ENCODE results near the gene PTGIS. TPM values are rescaled to one million over a fixed set of nuclear protein-coding genes. Genes with fewer than 3 reads are reported as not detected.
A peak's percentile ranks its signal among the peaks of the same experiment; 100 is the strongest.

Gene PTGIS
- total RNA-seq, 6 experiments from 2014 or later, result 9.0 to 30.5 (median 13.7) TPM

GRCh38 chr20:49483696-49484123 is 84.2 kb downstream of the PTGIS start:
- H3K4me3 ChIP-seq, result peak overlapping the region in 2 of 3 donors; percentile 35 to 52
- 0% methylated on average over 6 of the region's 44 CpGs for WGBS (ENCODE audit: insufficient coverage, low coverage, low lambda C conversion rate, missing lambda C conversion rate)
- DNase-seq (no peak), ATAC-seq (no peak)
- H3K9me3 ChIP-seq, result no peaks in the 10 kb centered on the region
- intact Hi-C loops (cut with DNase I), result no loop called here
- no peak overlapping the region for H3K27ac ChIP-seq
- H3K27me3 ChIP-seq, result no peaks in the 10 kb centered on the region
- no peaks in the 10 kb centered on the region for H3K36me3 ChIP-seq
- TF ChIP-seq POLR2A (IDR thresholded peaks at IDR 0.05) (no peak), CTCF (IDR thresholded peaks at IDR 0.05) (no peak)
- H3K4me1 ChIP-seq, result peaks cover 0 to 44% (median 13%) of the 10 kb centered on the region in 4 donors

GRCh38 chr20:49483018-49483695 is 84.8 kb downstream of the PTGIS start:
- intact Hi-C loops (cut with DNase I), result no loop called here
- no peak for ATAC-seq

GRCh38 chr20:49482621-49483017 is 85.3 kb downstream of the PTGIS start, which contains the start of gene KCNB1:
KCNB1 (minus strand) TSS chr20:49482668; CDS start chr20:49482480, 188 bp downstream.
- no peak for TF ChIP-seq CTCF (IDR thresholded peaks at IDR 0.05)
- TF ChIP-seq POLR2A (IDR thresholded peaks at IDR 0.05), result no peak
- intact Hi-C loops (cut with DNase I), result no loop called here
- Histone ChIP-seq H3K9me3 (no peaks in the 10 kb centered on the region), H3K27me3 (no peaks in the 10 kb centered on the region), H3K36me3 (no peaks in the 10 kb centered on the region), H3K4me1 (peaks cover 0 to 54% (median 17%) of the 10 kb centered on the region in 4 donors), H3K27ac (peak within 1 kb of the TSS in 1 of 3 donors; percentile 89), H3K4me3 (peak within 1 kb of the TSS in 2 of 3 donors; percentile 35 to 52)
- 6% methylated on average over 3 of the region's 34 CpGs for WGBS (ENCODE audit: insufficient coverage, low coverage, low lambda C conversion rate, missing lambda C conversion rate)
- peak; percentile 54 to 72 (median 62) for DNase-seq
- peak; percentile 14 to 44 (median 26) for ATAC-seq

More at GRCh38 chr20:49483018-49483695, 84.8 kb downstream of the PTGIS start:
- Histone ChIP-seq H3K4me1 (peaks cover 0 to 49% (median 15%) of the 10 kb centered on the region in 4 donors), H3K9me3 (no peaks in the 10 kb centered on the region), H3K36me3 (no peaks in the 10 kb centered on the region), H3K27me3 (no peaks in the 10 kb centered on the region), H3K4me3 (peak overlapping the region in 2 of 3 donors; percentile 35 to 52), H3K27ac (no peak overlapping the region)
- DNase-seq, result no peak
- 7% methylated on average over 22 of the region's 27 CpGs for WGBS (ENCODE audit: insufficient coverage, low coverage, low lambda C conversion rate, missing lambda C conversion rate)
- TF ChIP-seq CTCF (IDR thresholded peaks at IDR 0.05), result no peak
- TF ChIP-seq POLR2A (IDR thresholded peaks at IDR 0.05), result no peak

GRCh38 chr20:49482173-49482572 is 85.8 kb downstream of the PTGIS start:
- Histone ChIP-seq H3K4me3 (no peak overlapping the region), H3K36me3 (no peaks in the 10 kb centered on the region), H3K4me1 (peaks cover 0 to 59% (median 20%) of the 10 kb centered on the region in 4 donors), H3K9me3 (no peaks in the 10 kb centered on the region), H3K27me3 (no peaks in the 10 kb centered on the region), H3K27ac (no peak overlapping the region)
- TF ChIP-seq POLR2A (IDR thresholded peaks at IDR 0.05) (no peak), CTCF (IDR thresholded peaks at IDR 0.05) (no peak)
- no peak for ATAC-seq
- WGBS (ENCODE audit: insufficient coverage, low coverage, low lambda C conversion rate, missing lambda C conversion rate), result no CpG with 5 or more reads among the region's 46 CpGs
- intact Hi-C loops (cut with DNase I), result no loop called here
- DNase-seq, result no peak

Measured in right lobe of liver (tissue), 6 donors.